ENCODE results near the gene RAB7B.

The RAB7B gene

DNA sequence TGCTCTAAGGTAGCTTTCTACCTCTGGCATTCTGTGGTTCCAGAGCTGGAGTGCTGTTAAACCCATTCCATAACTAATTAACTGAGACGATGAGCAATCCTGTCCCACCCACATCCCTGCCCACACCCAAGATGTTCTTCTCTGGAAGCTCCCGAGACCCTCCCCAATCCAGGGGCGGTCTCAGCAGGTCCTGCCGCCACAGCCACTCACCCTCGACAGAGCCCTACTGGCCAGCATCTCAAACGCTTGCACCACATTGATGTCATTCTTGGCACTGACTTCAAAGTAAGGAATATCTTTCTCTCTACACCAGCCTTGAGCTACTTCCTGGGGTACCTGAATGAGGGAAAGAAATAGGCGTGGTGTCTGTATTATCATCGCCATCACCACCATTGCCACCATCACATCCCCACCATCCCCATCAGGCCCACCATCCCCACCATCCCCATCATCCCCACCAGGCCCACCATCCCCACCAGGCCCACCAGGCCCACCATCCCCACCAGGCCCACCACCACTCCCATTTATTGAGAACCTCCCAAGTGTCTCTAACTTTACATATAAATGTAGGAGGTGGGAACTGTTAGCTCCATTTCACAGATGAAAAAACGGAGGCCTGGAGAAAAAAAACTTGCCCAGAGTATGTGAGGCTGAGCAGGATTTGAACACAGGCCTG is 17.7 kb downstream of the RAB7B start:
- TF ChIP-seq, protein P1, sequence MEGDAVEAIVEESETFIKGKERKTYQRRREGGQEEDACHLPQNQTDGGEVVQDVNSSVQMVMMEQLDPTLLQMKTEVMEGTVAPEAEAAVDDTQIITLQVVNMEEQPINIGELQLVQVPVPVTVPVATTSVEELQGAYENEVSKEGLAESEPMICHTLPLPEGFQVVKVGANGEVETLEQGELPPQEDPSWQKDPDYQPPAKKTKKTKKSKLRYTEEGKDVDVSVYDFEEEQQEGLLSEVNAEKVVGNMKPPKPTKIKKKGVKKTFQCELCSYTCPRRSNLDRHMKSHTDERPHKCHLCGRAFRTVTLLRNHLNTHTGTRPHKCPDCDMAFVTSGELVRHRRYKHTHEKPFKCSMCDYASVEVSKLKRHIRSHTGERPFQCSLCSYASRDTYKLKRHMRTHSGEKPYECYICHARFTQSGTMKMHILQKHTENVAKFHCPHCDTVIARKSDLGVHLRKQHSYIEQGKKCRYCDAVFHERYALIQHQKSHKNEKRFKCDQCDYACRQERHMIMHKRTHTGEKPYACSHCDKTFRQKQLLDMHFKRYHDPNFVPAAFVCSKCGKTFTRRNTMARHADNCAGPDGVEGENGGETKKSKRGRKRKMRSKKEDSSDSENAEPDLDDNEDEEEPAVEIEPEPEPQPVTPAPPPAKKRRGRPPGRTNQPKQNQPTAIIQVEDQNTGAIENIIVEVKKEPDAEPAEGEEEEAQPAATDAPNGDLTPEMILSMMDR (IDR thresholded peaks at IDR 0.05; ENCODE audit: low read depth, low read length, missing control alignments): no peak
- in situ Hi-C loops (cut with HindIII; ENCODE audit: low sequenced_read_pairs): loop anchor here (25.0 kb wide), 1 partner anchor 127 kb away; the partner anchor contains the start of gene AVPR1B
- DNase-seq (ENCODE audit: low read depth): no peak
- H3K4me3 ChIP-seq (ENCODE audit: low read depth, low read length): no peak overlapping the region

DNA sequence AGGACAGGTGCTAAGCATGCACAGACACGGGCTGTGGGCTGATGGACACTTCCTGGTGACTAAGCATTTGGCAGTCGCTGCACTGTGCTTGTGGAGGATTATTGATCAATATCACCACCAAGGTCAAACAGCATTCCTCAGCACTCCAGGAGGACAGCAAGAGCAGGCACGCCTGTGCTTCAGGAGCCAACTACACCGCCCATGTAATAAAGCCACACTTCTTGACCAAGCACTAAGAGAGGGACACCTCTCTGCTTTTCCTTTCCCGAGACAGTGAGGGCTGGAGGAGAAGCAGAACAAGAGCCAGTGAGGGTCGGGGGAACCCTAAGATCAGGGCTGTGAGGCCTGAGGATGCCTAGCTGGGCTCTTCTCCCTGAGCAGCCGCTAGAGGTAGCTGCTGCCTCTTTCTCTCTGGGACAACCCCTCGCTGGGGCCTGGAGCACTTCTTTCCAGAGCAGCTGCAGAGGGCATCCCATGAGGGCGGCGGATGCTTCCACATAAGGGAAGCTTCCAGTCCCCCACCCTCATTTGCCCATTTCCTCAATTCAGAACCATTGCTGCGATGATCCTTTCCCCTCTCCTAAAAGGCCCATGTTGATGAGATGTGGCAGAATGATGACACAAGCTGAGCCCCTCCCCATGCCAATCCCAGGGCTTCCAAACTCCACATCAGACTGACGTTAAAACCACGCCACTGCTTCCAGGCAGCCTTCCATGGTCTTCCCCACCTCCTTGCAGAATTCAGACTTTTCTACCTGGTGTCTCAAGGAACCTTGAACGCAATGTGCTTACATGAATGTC is 19.1 kb downstream of the RAB7B start:
- TF ChIP-seq, protein P1 (IDR thresholded peaks at IDR 0.05; ENCODE audit: low read depth, low read length, missing control alignments): peak; percentile 96
- in situ Hi-C loops (cut with HindIII; ENCODE audit: low sequenced_read_pairs): loop anchor here (25.0 kb wide), 1 partner anchor 128 kb away; the partner anchor contains the start of gene AVPR1B
- no peak overlapping the region for H3K4me3 ChIP-seq (ENCODE audit: low read depth, low read length)
- DNase-seq (ENCODE audit: low read depth): no peak

DNA sequence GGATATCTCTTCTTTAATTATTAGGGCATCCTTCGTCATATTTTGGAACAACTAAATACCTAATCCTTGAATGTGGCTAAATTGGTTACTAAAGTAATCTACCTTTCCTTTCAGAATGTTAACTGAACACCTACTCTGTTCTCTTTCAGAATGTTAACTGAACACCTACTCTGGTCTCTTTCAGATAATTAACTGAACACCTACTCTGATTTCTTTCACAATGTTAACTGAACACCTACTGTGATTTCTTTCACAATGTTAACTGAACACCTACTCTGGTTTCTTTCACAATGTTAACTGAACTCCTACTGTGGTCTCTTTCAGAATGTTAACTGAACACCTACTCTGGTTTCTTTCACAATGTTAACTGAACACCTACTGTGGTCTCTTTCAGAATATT is 21.9 kb downstream of the RAB7B start:
- TF ChIP-seq, protein P1 (IDR thresholded peaks at IDR 0.05; ENCODE audit: low read depth, low read length, missing control alignments): no peak
- in situ Hi-C loops (cut with HindIII; ENCODE audit: low sequenced_read_pairs): loop anchor here (25.0 kb wide), 1 partner anchor 131 kb away; the partner anchor contains the start of gene AVPR1B
- H3K4me3 ChIP-seq (ENCODE audit: low read depth, low read length): no peak overlapping the region
- no peak for DNase-seq (ENCODE audit: low read depth)

DNA sequence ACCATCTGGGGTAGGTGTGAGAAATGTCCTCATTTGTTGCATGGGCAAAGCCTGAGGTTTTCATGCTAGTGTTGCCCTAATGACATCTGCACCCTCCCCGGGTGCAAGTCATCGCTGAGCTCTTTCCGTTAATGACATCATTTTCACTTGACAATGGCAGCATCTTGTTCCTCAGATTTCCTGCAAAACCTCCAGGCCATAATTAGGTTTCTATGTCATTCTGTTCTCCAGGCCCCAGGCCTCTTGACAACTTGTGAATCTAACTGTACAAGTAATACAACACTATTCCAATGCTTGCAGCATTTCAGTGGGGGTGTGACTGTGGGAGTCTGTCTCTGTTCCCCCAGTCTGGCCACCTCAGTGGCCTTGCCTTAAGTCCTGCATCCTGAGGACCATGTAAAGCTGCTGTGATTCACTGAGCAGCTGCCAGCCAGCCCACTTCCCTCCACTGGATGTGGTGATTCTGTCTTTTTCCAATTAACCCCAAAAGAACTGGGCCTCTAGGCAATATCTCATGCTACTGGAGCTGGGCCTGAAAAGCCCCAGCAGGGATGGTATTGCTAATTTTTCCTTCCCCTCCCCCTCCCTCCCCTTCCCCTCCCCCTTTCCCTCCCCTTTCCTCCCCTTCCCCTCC is 22.8 kb downstream of the RAB7B start:
- TF ChIP-seq, protein P1 (IDR thresholded peaks at IDR 0.05; ENCODE audit: low read depth, low read length, missing control alignments): no peak
- H3K4me3 ChIP-seq (ENCODE audit: low read depth, low read length): no peak overlapping the region
- DNase-seq (ENCODE audit: low read depth): no peak
- in situ Hi-C loops (cut with HindIII; ENCODE audit: low sequenced_read_pairs): loop anchor here (25.0 kb wide), 1 partner anchor 132 kb away; the partner anchor contains the start of gene AVPR1B

DNA sequence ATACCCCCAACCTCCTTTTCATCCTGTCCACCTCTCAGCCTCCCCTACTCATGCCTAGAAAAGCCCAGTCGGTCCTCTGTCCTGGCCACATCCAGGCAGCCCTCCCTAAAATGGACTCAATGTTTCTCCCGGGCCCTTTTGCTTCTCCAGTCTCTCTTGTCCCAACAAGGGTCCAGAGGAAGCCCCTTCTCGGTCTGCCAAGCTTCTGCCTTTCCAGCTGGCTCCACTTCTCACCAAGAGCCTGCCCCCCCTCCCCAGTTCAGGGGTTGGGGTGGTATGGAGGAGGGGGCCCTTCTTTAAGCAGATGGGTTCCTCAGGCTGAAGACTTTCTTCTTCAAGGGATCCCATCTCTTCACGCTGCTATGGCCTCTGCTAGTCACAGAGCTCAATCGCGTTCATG is 23.9 kb downstream of the RAB7B start:
- in situ Hi-C loops (cut with HindIII; ENCODE audit: low sequenced_read_pairs): loop anchor here (10.0 to 25.0 kb wide), 2 partner anchors 54 to 133 kb away; partner anchors contain the start of gene AVPR1B
- TF ChIP-seq, protein P1 (IDR thresholded peaks at IDR 0.05; ENCODE audit: low read depth, low read length, missing control alignments): no peak
- no peak for DNase-seq (ENCODE audit: low read depth)
- no peak overlapping the region for H3K4me3 ChIP-seq (ENCODE audit: low read depth, low read length)

DNA sequence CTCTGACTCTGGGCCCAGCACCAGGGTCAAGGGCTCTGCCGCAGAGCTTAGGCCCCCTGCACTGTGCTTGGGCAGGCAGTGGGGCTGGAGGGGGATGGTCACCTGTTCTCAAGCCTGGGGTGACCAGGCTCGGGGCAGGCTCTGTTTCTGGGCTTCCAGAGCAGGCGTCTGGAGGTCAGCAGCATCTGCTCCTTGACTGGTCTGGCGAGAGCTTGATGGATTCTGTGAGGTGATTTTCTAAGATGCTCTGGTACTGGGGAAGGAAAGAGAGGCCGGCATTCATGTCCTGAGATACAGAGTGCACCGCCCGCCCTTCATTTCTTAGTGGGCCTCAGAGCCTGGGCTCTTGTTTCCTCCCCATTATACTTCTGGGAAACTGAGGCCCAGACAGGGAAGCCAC is 24.5 kb downstream of the RAB7B start:
- no peak overlapping the region for H3K4me3 ChIP-seq (ENCODE audit: low read depth, low read length)
- in situ Hi-C loops (cut with HindIII; ENCODE audit: low sequenced_read_pairs): loop anchor here (10.0 to 25.0 kb wide), 2 partner anchors 54 to 134 kb away; partner anchors contain the start of gene AVPR1B
- no peak for DNase-seq (ENCODE audit: low read depth)
- TF ChIP-seq, protein P1 (IDR thresholded peaks at IDR 0.05; ENCODE audit: low read depth, low read length, missing control alignments): no peak
